ENCODE results near the gene TPST1.
"Not testable (repeated sequence)": the region's sequence is repeated elsewhere in the genome, so short reads cannot be mapped to it uniquely, and the experiment has no call there.

The TPST1 gene

DNA sequence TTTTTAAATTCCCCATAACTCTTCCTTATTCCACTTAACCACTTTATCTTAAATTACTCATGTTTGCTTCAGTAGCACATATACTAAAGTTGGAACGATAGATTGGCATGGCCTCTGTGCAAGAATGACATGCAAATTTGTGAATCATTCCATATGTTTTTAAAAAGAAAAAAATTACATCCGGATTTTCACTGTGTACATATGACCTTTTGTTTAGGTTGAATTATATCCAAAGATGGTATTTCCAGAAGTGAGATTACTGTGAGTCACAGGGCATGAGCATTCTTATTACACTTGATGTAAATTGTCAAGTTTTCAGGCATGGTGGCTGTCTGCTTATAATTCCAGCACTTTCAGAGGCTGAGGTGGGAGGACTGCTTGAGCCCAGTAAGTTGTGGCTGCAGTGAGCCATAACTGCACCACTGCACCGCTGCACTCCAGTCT is 190.0 kb downstream of the TPST1 start:
- not testable (repeated sequence) for DNase-seq

DNA sequence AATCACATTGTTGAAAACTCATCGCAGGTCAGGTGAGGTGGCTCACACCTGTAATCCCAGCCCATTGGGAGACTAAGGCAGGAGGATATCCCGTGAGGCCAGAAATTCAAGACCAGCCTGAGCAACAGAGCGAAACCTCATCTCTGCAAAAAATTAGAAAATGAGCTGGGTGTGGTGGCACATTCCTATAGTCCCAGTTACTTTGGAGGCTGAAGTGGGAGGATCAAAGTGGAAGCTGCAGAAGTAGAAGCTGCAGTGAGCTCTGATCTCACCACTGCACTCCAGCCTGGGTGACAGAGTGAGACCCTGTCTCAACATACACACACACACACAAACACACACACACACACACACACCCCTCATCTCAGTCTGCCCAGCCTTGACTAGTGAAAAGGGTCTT is 190.9 kb downstream of the TPST1 start:
- DNase-seq: not testable (repeated sequence)

DNA sequence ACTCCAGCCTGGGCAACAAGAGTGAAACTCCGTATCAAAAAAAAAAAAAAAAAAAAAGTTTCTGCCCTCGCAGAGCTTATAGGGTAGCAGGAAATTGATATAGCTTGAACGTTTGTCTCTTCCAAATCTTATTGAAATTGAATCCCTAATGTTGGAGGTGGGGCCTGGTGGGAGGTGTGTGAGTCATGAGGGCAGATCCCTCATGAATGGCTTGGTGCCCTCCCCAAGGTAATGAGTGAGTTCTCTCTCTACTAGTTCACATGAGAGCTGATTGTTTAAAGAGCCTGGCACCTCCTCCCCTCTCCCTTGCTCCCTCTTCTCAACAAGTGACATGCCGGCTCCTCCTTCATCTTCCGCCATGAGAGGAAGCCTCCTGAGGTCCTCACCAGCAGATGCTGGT is 193.7 kb downstream of the TPST1 start:
- not testable (repeated sequence) for DNase-seq

DNA sequence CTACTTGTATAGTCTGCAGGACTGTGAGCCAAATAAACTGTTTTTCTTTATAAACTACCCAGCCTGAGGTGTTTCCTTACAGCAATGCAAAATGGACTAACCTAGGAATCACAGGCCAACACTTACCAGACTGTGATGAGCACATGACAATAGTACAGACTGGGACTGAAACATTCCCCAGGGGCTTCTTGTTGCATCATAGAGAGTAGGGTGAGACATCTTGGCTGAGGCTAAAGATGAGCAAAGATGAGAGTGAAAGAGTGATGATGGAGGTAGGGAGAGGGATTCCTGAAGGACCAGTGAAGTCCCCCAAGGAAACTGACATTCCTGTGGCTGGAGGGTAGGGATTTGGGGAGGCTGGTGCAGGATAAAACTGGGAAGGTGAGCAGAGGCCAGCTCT is 194.4 kb downstream of the TPST1 start:
- DNase-seq: no peak

DNA sequence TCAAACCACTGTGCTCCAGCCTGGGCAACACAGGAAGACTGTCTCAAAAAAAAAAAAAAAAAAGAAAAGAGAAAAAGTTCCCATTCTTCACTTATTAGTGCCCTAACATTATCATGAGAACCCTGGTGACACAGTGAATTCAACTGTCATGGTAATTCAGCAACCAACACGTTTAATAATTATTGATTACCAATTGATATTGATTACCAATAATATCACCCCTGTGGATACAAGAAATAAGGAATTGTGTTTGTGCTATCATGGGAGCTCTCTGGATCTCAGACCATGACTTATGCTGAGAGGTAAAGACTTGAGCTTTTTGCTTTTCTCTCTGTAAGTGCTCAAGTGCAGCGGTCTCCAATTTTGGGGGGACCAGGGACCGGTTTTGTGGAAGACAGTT is 195.3 kb downstream of the TPST1 start:
- no peak for DNase-seq

DNA sequence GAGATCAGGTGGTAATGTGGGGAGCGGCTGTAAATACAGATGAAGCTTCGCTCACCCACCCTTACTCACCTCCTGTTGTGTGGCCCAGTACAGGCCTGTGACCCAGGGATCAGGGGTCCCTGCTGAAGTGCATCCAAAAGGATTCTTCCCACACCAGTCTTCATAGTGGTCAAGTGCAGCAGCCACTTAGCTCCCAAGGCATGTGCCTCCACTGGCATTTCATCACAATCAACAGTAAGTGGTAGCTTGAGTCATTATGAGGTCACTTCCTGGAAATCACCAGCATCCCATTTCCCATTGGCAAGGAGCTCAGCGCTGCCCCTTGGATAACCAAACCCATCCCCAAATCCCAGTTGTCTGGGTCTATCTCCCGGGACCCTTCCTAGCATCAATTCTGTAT is 196.0 kb downstream of the TPST1 start:
- DNase-seq: not testable (repeated sequence)

DNA sequence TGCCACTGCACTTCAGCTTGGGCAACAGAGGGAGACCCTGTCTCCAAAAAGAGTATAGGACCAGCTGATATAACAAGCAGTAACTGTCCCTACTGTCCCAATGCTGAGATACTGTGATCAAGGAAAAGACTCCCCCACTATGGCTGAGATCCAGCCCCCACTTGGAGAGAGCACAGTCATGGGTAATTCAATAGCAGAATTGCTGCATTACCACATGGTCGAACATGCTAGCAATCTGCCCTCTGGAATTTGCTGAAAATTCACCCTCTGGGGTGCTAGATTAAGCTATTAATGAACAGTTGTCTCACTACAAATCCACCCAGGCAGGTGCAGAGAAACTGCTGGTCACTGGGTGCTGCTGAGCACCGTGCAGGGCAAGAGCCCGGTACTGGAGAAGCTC is 196.8 kb downstream of the TPST1 start:
- DNase-seq: not testable (repeated sequence)

DNA sequence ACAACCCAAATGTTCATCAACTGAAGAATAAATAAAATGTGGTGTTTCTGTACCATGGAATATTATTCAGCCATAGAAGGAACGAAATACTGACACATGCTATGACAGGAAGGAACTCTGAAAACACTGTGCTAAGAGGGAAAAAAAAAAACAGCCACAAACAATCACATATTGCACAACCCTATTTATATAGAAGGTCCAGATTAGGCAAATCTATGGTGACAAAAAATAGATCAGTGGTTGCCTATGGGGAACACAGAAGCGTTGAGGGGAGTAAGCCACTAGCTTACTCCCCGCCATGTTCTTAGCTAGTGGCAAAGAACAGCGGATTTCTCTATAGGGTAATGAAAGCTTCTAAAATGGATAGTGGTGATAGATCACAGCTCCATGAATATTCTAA is 198.4 kb downstream of the TPST1 start:
- no peak for DNase-seq

DNA sequence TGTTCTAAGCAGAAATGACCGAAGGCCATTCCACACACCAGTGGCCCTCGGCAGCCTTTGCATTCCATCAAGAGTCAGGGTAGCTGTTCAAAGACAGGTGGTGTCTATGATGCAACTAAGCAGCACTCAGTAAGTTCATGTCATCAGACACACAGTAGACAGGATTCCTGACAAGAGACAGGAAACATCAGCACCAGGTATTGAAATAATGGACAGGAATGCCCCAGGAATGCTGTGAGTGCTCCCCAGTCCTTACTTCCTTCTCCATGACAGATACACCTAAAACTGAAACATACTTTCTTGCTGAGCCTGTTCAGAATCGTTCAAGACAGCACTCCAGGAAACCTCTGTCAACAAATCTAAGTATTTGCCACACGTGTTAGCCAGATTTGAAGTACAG is 204.4 kb downstream of the TPST1 start:
- DNase-seq: no peak

Measured in activated CD4-positive, alpha-beta T cell treated with anti-CD3 and anti-CD28 coated beads for 1 hour (primary cell).